Small intestine (tissue), 7 donors: Measurements from ENCODE around the gene THRB. TPM values are rescaled to one million over a fixed set of nuclear protein-coding genes. Genes with fewer than 3 reads are reported as not detected.

Source experiments
- DNase-seq, 2 donors: peaks; one replicate each; pipeline versions ENCODE4 v3.0.0 to v3.0.0-alpha.2; 2013
- FAIRE-seq: peaks from 2 replicates; lab custom pipeline; 2012; peaks lifted over from hg19 to GRCh38; lab: Jason Lieb, UNC
- H3K27ac ChIP-seq, 3 donors: one replicate each; pipeline ENCODE4 v1.5.1; 2013; ENCODE audit warnings: low read length in 2 of 3, mild to moderate bottlenecking in 2 of 3, control low read depth in 1 of 3, inconsistent platforms in 1 of 3, low read depth in 1 of 3, moderate library complexity in 1 of 3
- H3K27me3 ChIP-seq, 3 donors: one replicate each; pipeline ENCODE4 v1.6.1; 2013; ENCODE audit warnings: low read length in 3 of 3, inconsistent platforms in 1 of 3; ENCODE audit not compliant: control insufficient read depth in 3 of 3, insufficient read depth in 3 of 3
- H3K36me3 ChIP-seq, 3 donors: one replicate each; pipeline ENCODE4 v1.6.1; 2013; ENCODE audit warnings: low read length in 3 of 3, inconsistent platforms in 1 of 3, low read depth in 1 of 3, mild to moderate bottlenecking in 1 of 3, moderate library complexity in 1 of 3; ENCODE audit not compliant: control insufficient read depth in 3 of 3, insufficient read depth in 2 of 3
- H3K4me1 ChIP-seq, 3 donors: one replicate each; pipeline ENCODE4 v1.6.1; 2013; ENCODE audit warnings: low read length in 2 of 3, inconsistent platforms in 1 of 3, low read depth in 1 of 3, mild to moderate bottlenecking in 1 of 3, moderate library complexity in 1 of 3; ENCODE audit not compliant: control insufficient read depth in 3 of 3, insufficient read depth in 2 of 3
- H3K4me3 ChIP-seq, 3 donors: one replicate each; pipeline ENCODE4 v1.5.1; 2013; ENCODE audit warnings: low read length in 3 of 3, control low read depth in 1 of 3, inconsistent platforms in 1 of 3, low read depth in 1 of 3, mild to moderate bottlenecking in 1 of 3, moderate library complexity in 1 of 3
- H3K9me3 ChIP-seq, 2 donors: one replicate each; pipeline ENCODE4 v1.6.1; 2013; ENCODE audit warnings: low read depth in 1 of 2, low read length in 1 of 2; ENCODE audit not compliant: control insufficient read depth in 2 of 2, insufficient read depth in 1 of 2
- WGBS, 3 donors: extraction: QIAGEN DNeasy Blood & Tissue Kit; methylation state at CpG; one replicate each; pipeline ENCODE4 v1.1.7; 2013; 5-methylcytosine and 5-hydroxymethylcytosine counted together
- polyA plus RNA-seq, 4 donors: library from polyadenylated mRNA; stranded (reverse) in 3 of 4; unstranded in 1 of 4; fragments of 200-250 nt in 3 of 4; fragments of 120-200 nt in 1 of 4; gene quantifications; one replicate each; pipeline versions ENCODE4 v1.2.1 to v1.2.3, GENCODE V29; 2013
- donor health status: healthy with polysubstance abuse.
- donor health status: control.
- donor health status: control.
- donor health status: Bipolar disorder and iron deficiency.
- donor health status: healthy.

Gene THRB
- polyA plus RNA-seq, 4 donors, result 3.2 to 46.1 (median 4.4) TPM

DNA sequence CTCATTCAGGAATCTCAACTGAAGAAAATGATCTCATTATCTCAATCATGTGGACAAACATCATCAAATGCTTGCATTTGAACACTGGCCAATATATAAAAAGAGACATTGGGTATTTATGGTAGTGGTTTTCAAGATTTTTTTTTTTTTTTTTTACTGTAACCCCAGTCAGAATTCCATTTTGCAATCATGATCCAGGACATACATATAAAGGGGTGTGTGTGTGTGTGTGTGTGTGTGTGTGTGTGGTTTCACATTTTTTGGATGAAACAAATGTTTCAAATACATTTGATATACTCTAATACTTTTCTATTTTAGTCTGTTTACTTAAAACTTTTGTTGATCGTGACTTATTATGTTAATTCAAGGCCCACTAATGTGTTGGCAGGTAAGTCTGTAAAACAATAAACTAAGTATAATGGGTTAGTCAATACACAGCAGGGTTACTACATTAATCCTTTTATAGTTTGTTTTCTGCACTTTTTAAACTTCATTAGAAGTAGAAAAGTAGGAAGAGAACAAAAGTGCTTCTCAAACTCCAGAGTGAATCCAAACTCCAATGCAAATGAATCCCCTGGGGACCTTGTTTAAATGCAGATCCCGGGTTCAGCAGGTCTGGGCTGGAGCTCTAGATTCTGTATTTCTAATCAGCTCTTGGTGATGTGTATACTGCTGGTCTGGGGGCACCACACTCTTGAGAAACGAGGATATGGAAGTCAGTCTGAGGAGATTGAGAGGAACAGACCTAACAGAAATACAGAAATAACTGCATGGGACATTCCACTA lies 17.6 kb downstream of the THRB start:
- WGBS, 3 donors, result 56 to 70% (median 68%) methylated on average over 3 of the region's 3 CpGs
- Histone ChIP-seq H3K4me3 (no peak overlapping the region), H3K27ac (no peak overlapping the region), H3K27me3 (no peaks in the 10 kb centered on the region), H3K4me1 (peaks cover 0 to 9% (median 0%) of the 10 kb centered on the region in 3 donors), H3K9me3 (no peaks in the 10 kb centered on the region), H3K36me3 (peaks cover 0 to 13% (median 0%) of the 10 kb centered on the region in 3 donors)
- DNase-seq, result no peak
- FAIRE-seq, result no peak

DNA sequence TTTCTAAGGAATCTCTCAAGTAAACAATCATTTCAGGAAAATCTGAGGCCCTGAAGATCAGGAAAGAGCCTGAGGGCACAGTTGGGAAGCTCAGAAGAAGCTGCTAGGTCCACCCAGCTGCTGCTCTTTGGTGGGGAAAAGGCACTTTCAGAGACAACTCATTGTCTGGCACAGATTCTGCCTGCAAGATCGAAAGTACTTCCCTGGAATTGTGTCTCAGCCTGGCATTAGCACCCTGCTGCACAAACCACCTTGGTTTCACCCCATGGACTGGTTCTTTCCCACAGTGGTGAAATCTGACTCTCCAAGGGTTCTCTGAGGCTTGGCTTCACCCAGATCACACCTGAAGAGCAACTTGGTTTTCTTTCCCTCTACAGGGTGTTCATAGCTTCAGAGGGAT lies 18.7 kb downstream of the THRB start:
- Histone ChIP-seq H3K36me3 (peaks cover 0 to 13% (median 0%) of the 10 kb centered on the region in 3 donors), H3K27me3 (no peaks in the 10 kb centered on the region), H3K27ac (no peak overlapping the region), H3K4me3 (no peak overlapping the region), H3K4me1 (no peaks in the 10 kb centered on the region), H3K9me3 (no peaks in the 10 kb centered on the region)
- DNase-seq, result peak in 1 of 2 donors; percentile 16
- no peak for FAIRE-seq
- 14 to 51% (median 19%) methylated on average over 1 of the region's 1 CpG for WGBS, 3 donors

DNA sequence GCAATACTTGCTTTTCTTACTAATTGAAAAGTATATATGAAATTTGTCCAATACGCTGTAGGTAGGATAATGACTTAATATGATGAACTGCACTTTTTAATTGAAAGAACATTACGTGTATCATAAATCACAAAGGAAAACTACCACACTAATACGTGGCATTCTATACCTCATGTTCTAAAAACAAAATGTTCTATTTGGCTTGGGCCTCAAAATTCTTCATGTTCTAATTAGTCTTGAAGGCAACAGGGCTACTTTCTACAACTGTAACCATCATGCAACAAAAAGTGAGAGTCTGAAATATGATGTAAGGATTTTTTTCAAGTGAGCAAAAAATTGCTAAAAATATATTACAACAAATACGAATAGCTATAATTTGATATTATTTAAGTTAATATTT lies 19.8 kb downstream of the THRB start:
- 91 to 95% (median 94%) methylated on average over 4 of the region's 4 CpGs for WGBS, 3 donors
- H3K4me3 ChIP-seq, result no peak overlapping the region
- H3K27ac ChIP-seq, result no peak overlapping the region
- peaks cover 0 to 13% (median 0%) of the 10 kb centered on the region in 3 donors for H3K36me3 ChIP-seq
- FAIRE-seq (no peak), DNase-seq (no peak)
- H3K4me1 ChIP-seq, result no peaks in the 10 kb centered on the region
- H3K9me3 ChIP-seq, result no peaks in the 10 kb centered on the region
- no peaks in the 10 kb centered on the region for H3K27me3 ChIP-seq

DNA sequence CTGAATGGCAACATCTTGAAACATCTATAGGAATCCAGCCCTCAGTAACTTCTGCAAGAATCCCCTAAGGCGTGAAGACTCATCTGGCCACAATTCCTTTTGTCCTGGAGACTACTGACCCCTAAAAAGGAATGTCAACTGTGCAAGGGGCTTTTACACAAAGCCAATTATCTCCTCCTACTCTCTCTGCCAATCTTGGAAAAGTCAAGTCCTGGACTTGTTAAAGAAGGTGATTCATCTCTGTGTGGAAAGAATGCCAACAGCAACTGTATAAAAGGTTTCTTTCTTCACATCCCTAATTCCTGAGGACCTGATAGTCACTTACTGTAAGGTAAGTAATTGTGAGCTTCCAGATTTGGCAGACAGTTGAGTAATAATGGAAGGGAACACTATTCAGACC lies 22.3 kb downstream of the THRB start:
- Histone ChIP-seq H3K9me3 (peaks cover 0 to 15% of the 10 kb centered on the region in 2 donors), H3K36me3 (peaks cover 0 to 3% (median 0%) of the 10 kb centered on the region in 3 donors), H3K27ac (no peak overlapping the region), H3K4me1 (no peaks in the 10 kb centered on the region), H3K27me3 (no peaks in the 10 kb centered on the region), H3K4me3 (no peak overlapping the region)
- FAIRE-seq (no peak), DNase-seq (no peak)
- 81 to 97% (median 94%) methylated on average over 1 of the region's 1 CpG for WGBS, 3 donors

DNA sequence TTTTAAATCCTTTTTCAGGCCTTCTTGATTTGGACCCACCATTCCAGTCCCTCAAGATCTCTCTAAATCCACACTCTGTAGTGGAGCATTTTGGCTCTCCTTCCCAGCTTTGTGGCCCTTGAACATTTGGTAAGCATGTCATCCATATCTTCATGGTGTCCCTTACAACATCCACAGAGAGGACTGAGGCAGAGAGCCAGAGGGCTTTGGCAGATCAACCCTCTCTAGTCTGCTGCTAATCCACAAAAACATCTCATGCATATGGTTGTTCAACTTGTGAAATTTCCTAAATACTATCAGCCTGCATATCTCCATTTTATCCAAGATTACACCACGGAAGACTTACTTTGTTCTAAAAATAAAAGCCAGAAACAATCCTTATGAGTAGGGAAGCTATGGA lies 23.2 kb downstream of the THRB start:
- no peaks in the 10 kb centered on the region for H3K27me3 ChIP-seq
- no peak overlapping the region for H3K4me3 ChIP-seq
- H3K9me3 ChIP-seq, result peaks cover 0 to 15% of the 10 kb centered on the region in 2 donors
- FAIRE-seq (no peak), DNase-seq (no peak)
- peaks cover 0 to 3% (median 0%) of the 10 kb centered on the region in 3 donors for H3K36me3 ChIP-seq
- WGBS, 3 donors, result 58 to 84% (median 67%) methylated on average over 1 of the region's 1 CpG
- H3K27ac ChIP-seq, result no peak overlapping the region
- no peaks in the 10 kb centered on the region for H3K4me1 ChIP-seq

DNA sequence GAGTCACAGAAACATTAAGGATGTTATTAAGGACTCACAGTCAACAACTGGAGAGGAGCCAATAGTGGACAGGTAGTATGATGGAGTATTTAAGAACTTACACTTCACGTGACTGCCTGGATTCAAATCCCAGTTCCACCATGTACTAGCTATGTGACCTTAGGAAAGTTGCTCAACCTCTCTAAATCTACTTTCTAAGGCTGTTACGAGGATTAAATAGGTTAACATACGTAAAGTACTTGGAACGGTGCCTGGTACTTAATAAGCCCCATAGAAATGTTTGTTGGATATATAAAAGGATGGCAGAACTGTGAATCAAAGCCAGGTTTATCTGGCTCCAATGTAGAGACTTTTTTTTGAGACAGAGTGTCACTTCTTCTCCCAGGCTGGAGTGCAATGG lies 24.4 kb downstream of the THRB start:
- WGBS, 3 donors, result 72 to 85% (median 85%) methylated on average over 4 of the region's 4 CpGs
- H3K9me3 ChIP-seq, result peaks cover 0 to 18% of the 10 kb centered on the region in 2 donors
- H3K36me3 ChIP-seq, result no peaks in the 10 kb centered on the region
- H3K27me3 ChIP-seq, result no peaks in the 10 kb centered on the region
- no peak overlapping the region for H3K27ac ChIP-seq
- H3K4me1 ChIP-seq, result no peaks in the 10 kb centered on the region
- no peak for FAIRE-seq
- DNase-seq, result no peak
- H3K4me3 ChIP-seq, result no peak overlapping the region

DNA sequence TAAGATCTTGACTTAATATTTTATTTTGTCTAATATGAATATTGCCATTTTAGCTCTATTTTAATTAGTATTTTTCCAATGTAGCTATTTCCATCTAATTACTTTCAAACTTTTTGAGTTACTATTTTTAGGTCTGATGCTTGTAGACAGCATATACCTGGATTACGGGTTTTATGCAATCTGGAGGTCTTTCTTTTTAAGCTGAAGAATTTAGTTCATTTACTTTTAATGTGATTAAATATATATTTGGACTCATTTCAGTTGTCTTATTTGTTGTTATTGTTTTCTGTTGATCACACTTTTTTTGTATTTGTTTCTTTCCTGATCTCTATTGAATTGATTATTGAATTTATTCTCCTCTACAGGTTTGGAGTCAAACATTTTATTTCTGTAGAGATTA lies 30.3 kb downstream of the THRB start:
- H3K36me3 ChIP-seq, result no peaks in the 10 kb centered on the region
- FAIRE-seq, result no peak
- WGBS, 3 donors, result 89 to 94% (median 91%) methylated on average over 1 of the region's 1 CpG

DNA sequence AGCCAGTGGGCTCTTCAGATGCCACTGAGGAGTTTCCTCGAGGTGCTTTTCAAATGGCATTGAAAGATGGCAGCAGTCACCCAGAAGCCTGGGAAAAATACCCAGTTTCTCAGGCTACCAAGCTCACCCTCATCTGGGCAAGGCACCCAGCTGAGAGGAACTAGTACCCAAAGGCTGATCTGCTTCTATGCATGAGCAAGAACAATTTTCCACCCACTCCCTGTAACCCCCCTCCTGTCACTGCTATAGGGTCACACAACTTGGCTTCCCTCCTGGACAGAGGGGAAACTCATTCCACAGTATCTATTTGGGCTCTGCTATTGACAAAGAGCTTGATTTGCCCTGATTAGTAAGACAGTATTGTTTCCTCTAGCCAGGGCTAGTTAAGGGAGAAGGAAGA lies 31.9 kb downstream of the THRB start:
- no peak overlapping the region for H3K4me3 ChIP-seq
- no peaks in the 10 kb centered on the region for H3K27me3 ChIP-seq
- DNase-seq (peak in 1 of 2 donors; percentile 4), FAIRE-seq (no peak)
- H3K36me3 ChIP-seq, result no peaks in the 10 kb centered on the region
- WGBS, 3 donors, result 56 to 63% (median 62%) methylated on average over 1 of the region's 1 CpG
- H3K9me3 ChIP-seq, result peaks cover 0 to 4% of the 10 kb centered on the region in 2 donors
- H3K27ac ChIP-seq, result no peak overlapping the region
- no peaks in the 10 kb centered on the region for H3K4me1 ChIP-seq

More for the DNA sequence above, 30.3 kb downstream of the THRB start:
- Histone ChIP-seq H3K4me1 (no peaks in the 10 kb centered on the region), H3K4me3 (no peak overlapping the region), H3K27ac (no peak overlapping the region), H3K27me3 (no peaks in the 10 kb centered on the region), H3K9me3 (peaks cover 0 to 18% of the 10 kb centered on the region in 2 donors)
- DNase-seq, result no peak
